ENCODE measurements around the gene RNGTT. TPM values are rescaled to one million over a fixed set of nuclear protein-coding genes. Genes with fewer than 3 reads are reported as not detected.

RNGTT gene
- total and polyA plus RNA-seq, 12 donors = 2.6 to 29.6 (median 14.2) TPM

GRCh38 chr6:88633782-88634181 is 329.6 kb downstream of the RNGTT start:
- DNase-seq = no peak
- WGBS, 4 donors = 86 to 95% (median 89%) methylated on average over 3 of the region's 3 CpGs
- H3K36me3 ChIP-seq (replicated peaks in 1 of 2) = no peaks in the 10 kb centered on the region
- no peak overlapping the region for H3K27ac ChIP-seq
- no peak for TF ChIP-seq CTCF (IDR thresholded peaks at IDR 0.05)
- no peak for TF ChIP-seq POLR2A (IDR thresholded peaks at IDR 0.05)
- no peaks in the 10 kb centered on the region for H3K9me3 ChIP-seq (replicated peaks in 1 of 3)
- no peak overlapping the region for H3K4me3 ChIP-seq
- no peaks in the 10 kb centered on the region for H3K4me1 ChIP-seq (replicated peaks in 1 of 2)
- intact Hi-C loops (cut with DNase I) = no loop called here
- no peaks in the 10 kb centered on the region for H3K27me3 ChIP-seq

GRCh38 chr6:88631830-88632229 is 331.6 kb downstream of the RNGTT start:
- no peak overlapping the region for H3K4me3 ChIP-seq
- no peak for DNase-seq
- WGBS, 4 donors = 95 to 99% (median 96%) methylated on average over 4 of the region's 4 CpGs
- no peak overlapping the region for H3K27ac ChIP-seq
- intact Hi-C loops (cut with DNase I) = no loop called here
- no peaks in the 10 kb centered on the region for H3K4me1 ChIP-seq (replicated peaks in 1 of 2)
- no peaks in the 10 kb centered on the region for H3K9me3 ChIP-seq (replicated peaks in 1 of 3)
- TF ChIP-seq CTCF (IDR thresholded peaks at IDR 0.05) = no peak
- TF ChIP-seq POLR2A (IDR thresholded peaks at IDR 0.05) = no peak
- no peaks in the 10 kb centered on the region for H3K27me3 ChIP-seq
- H3K36me3 ChIP-seq (replicated peaks in 1 of 2) = no peaks in the 10 kb centered on the region

- Histone ChIP-seq H3K27me3 (no peaks in the 10 kb centered on the region), H3K9me3 (replicated peaks in 1 of 3) (no peaks in the 10 kb centered on the region), H3K27ac (no peak overlapping the region), H3K4me1 (replicated peaks in 1 of 2) (no peaks in the 10 kb centered on the region), H3K36me3 (replicated peaks in 1 of 2) (no peaks in the 10 kb centered on the region), H3K4me3 (no peak overlapping the region)
- DNase-seq = no peak
- intact Hi-C loops (cut with DNase I) = no loop called here
- 77 to 90% (median 81%) methylated on average over 5 of the region's 5 CpGs for WGBS, 4 donors
- TF ChIP-seq POLR2A (IDR thresholded peaks at IDR 0.05) (no peak), CTCF (IDR thresholded peaks at IDR 0.05) (no peak)
These were observed 333.5 kb downstream of the RNGTT start for GRCh38 chr6:88629838-88630494.

GRCh38 chr6:88626460-88626859 is 337.0 kb downstream of the RNGTT start:
- TF ChIP-seq CTCF (IDR thresholded peaks at IDR 0.05) = no peak
- TF ChIP-seq POLR2A (IDR thresholded peaks at IDR 0.05) = no peak
- no peaks in the 10 kb centered on the region for H3K36me3 ChIP-seq (replicated peaks in 1 of 2)
- no peak overlapping the region for H3K4me3 ChIP-seq
- no peak overlapping the region for H3K27ac ChIP-seq
- H3K4me1 ChIP-seq (replicated peaks in 1 of 2) = no peaks in the 10 kb centered on the region
- intact Hi-C loops (cut with DNase I) = no loop called here
- WGBS, 4 donors = 50 to 88% (median 67%) methylated on average over 1 of the region's 1 CpG
- DNase-seq = no peak
- no peaks in the 10 kb centered on the region for H3K27me3 ChIP-seq
- no peaks in the 10 kb centered on the region for H3K9me3 ChIP-seq (replicated peaks in 1 of 3)
